ENCODE measurements around the gene GALE. TPM values are rescaled to one million over a fixed set of nuclear protein-coding genes. Genes with fewer than 3 reads are reported as not detected.
"Not testable (repeated sequence)": the region's sequence is repeated elsewhere in the genome, so short reads cannot be mapped to it uniquely, and the experiment has no call there.

Gene GALE
- polyA plus RNA-seq, 3 donors: 30.1 to 36.1 (median 31.6) TPM

- DNase-seq (ENCODE audit: low read depth in 3 of 3, low spot score in 2 of 3): no peak
Observed at GRCh38 chr1:23810818-23811540, 10.4 kb upstream of the GALE start.

DNA sequence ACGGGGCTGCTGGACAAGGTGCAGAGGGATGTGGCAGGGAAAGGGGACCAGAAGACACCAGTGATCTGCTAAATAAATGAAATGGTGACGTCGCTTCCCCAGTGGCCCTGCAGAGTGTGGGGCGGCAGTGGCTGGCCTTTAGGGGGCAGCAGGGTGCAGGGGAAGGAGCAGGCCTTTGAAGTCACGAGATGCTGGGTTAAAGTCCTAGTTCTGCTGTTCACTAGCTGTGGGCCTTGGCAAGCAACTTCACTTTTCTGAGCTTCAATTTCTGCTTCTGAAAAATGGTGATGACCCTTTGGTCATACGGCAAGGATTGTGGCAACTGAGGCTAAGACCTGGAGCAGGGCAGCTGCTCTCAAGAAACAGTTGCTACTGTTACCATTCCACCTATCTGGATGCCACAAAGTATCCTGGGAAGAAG is 9.2 kb upstream of the GALE start:
- DNase-seq (ENCODE audit: low read depth in 3 of 3, low spot score in 2 of 3): no peak

DNA sequence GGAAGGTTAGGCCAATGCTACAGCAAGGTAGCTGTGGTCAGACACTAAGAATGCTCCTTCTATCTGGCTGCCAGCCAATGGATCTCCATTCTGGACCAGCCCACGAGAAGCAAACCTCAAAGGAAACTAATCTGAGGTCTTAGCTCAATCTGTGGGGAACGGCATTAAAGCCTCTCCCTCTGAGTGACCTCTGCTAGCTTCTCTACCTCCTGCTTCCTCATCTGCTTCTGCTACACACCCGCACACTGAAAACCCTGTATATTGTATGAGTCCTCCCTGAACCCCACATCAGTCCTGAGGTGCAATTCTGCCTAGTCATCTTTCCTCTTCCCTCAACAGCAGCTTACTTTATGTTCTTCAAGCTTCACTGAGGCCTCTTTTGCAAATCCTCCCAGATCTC is 6.9 kb upstream of the GALE start:
- no peak for DNase-seq (ENCODE audit: low read depth in 3 of 3, low spot score in 2 of 3)

GRCh38 chr1:23806280-23806679 is 5.7 kb upstream of the GALE start:
- DNase-seq (ENCODE audit: low read depth in 3 of 3, low spot score in 2 of 3): no peak

DNA sequence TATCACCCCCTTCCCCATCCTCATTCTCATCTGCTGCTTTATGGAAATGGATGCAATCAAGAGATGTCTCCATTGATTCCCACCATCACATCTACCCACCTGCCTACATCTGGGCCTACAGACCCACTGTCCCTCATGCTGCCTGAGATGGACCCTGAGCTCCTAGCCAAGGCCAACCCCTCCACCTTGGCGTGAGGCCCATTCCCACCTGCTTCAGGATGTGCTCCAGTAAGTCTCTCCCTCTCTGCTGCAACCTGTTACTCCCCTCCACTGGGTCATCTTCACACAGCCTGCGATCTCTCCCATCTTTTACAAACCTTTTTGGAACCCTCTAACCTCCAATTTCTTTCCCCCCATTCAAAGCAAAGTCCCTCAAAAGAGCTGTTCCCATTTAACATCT is 4.5 kb upstream of the GALE start:
- DNase-seq (ENCODE audit: low read depth in 3 of 3, low spot score in 2 of 3): no peak

DNA sequence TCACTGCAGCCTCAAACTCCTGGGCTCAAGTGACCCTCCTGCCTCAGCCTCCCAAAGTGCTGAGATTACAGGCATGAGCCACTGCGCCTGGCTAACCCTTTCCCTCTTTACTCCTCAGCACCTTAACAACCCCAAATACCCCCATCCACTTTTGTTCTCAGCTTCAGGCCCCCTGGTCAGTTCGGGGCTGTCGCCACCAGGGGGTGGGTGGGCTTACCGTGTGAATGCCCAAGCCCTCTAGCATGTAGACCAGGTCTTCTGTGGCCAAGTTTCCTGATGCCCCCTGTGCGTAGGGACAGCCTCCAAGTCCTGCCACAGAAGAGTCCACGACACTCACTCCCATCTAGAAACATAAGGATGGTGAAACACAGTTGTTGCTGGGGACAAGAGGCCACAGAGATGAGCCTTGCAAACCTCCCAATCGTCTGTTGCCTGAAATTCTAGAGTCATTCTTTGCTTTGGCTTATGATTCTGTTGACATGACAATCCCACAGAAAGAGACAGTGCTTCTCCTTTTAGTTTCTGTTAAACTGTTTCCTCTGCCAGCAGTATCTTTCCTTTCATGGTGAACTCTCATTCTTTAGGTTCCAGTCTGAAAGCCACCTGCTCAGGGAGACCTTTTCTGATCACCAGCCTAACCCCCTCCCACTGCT is 3.8 kb upstream of the GALE start:
- DNase-seq (ENCODE audit: low read depth in 3 of 3, low spot score in 2 of 3): no peak

DNA sequence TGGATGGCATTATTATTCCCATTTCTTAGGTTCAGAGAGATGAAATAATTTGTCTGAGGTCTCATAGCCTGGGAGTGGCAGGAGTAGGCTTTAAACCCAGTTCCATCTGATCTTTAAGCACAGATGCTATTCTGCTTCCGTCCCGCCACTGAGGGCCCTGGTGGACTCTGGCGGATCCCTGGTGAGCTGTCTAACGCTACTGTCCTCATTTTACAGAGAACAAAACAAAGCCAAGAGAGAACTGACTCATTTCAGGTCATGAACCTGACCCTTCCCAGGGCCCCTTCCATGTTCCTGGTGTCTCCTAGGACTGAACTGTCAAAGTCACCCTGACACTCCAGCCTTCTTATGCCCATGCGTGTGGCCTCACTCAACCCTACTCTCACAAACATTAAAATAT is 3.1 kb upstream of the GALE start:
- DNase-seq (ENCODE audit: low read depth in 3 of 3, low spot score in 2 of 3): no peak

DNA sequence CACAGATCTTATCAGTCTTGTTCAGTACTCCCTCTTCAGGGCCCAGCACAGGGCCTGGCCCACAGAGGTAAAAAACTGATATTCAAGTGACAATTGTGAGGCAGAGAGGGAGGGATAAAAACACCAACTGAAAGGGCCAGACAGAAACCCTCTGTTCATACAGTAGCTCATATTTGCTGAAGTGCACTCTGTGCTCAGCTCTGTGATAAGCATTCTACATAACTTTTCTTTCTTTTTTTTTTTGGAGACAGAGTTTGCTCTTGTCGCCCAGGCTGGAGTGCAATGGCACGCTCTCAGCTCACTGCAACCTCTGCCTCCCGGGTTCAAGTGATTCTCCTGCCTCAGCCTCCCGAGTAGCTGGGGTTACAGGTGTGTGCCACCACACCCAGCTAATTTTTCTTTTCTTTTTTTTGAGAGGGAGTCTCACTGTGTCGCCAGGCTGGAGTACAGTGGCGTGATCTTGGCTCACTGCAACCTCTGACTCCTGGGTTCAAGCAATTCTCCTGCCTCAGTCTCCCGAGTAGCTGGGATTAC is 2.3 kb upstream of the GALE start:
- DNase-seq (ENCODE audit: low read depth in 3 of 3, low spot score in 2 of 3): not testable (repeated sequence)

- no peak for DNase-seq (ENCODE audit: low read depth in 3 of 3, low spot score in 2 of 3)
Observed at GRCh38 chr1:23801876-23802275, 1.3 kb upstream of the GALE start.

- DNase-seq (ENCODE audit: low read depth in 3 of 3, low spot score in 2 of 3): no peak
Observed at GRCh38 chr1:23801338-23801748, 789 bp upstream of the GALE start.

DNA sequence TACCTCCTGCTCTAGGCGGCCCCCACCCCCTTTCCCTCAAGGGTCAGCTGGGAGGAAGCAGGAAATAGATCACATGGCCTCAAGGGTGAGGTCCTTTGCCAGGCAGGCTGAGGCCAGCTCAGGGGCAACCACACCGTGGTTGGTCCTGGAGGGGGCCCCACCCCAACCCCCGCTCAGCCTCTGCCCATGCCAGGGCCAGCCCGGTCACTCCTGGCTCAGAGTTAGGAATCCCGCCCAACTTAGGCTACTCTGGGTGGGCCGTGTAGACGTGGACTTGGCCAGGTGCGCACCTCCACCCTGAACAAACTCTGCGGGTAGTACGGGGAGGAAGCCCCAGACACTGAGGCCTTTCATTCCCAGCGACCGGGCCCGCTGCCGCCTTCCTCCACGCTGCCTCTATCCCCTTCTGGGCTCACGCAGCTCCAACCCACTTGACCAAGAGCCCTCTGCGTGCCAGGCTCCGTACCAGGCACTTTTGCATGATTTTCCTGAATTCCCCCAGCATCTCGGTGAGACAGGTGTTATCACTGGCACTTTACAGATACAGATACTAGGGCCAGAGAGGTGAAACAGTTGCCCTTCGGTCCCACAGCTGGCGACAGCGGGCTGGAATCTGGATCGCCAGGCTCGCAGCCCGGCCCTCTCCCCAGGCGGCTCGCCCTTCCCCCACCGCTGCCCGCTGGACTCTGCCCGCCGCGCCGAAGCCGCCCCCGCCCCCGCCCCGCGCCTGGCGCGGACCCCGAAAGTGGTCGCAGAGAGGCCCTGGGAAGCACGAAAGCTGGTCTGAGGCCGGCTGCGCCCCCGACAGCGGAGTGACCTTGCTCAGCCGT is 769 bp downstream of the GALE start:
- no peak for DNase-seq (ENCODE audit: low read depth in 3 of 3, low spot score in 2 of 3)

DNA sequence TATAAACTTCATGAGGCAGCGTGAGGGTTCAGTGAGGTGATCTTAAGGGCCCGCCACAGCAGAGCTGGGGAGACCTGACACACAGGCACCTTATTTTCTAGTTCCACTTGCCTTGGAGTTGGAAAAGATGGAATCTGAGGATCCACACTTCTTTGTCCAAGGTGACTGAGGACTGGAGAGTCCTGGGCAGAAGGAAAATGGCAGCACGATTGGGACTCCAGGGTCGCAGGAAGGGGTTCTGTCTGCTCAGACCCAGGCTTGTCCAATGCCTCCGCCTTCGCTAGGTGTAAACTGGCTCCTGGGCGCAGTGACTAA is 1.3 kb downstream of the GALE start:
- no peak for DNase-seq (ENCODE audit: low read depth in 3 of 3, low spot score in 2 of 3)

- DNase-seq (ENCODE audit: low read depth in 3 of 3, low spot score in 2 of 3): no peak
Observed at GRCh38 chr1:23798662-23799142, 1.9 kb downstream of the GALE start.

- DNase-seq (ENCODE audit: low read depth in 3 of 3, low spot score in 2 of 3): no peak
Observed at GRCh38 chr1:23797478-23798448, 2.8 kb downstream of the GALE start.

- DNase-seq (ENCODE audit: low read depth in 3 of 3, low spot score in 2 of 3): no peak
Observed at GRCh38 chr1:23796466-23797271, 3.9 kb downstream of the GALE start.

DNA sequence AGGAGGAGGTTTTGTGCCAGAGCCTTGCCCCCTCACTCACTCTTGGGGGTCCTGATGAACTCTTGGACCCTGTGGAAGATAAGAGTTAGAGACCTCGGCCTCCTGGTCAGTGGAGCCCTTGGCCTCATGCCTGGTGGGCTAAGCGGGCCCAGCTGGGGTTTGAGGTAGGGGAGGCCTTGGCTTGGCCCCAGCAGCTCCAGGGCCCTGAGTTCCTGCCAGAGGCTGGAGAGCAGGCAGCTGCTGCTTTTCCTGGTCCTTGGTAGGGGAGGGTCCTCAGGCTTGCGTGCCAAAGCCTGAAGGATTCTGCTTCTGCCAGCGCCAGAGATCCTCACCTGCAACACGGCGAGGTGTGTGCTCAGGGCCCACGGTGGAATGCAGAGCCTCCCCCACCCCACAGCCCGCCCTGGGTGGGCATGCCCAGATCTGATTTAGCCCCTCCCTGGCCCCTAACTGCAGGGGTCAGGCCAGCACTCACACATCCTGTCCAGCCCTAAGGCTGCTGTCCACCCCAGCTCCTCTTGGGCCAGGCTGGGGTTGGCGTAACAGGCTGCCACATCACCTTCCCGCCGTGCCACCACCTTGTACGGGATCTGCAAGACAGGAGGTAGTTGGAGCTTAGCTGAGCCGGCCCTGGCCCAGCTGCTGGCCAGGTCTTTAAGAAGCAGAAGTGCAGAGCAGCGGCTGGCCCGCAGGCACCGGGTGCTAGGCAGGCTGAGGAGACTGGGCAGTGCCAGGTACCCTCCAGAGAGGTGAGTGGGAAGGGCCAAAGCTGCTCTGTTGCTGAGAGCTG is 4.7 kb downstream of the GALE start:
- DNase-seq (ENCODE audit: low read depth in 3 of 3, low spot score in 2 of 3): no peak

DNA sequence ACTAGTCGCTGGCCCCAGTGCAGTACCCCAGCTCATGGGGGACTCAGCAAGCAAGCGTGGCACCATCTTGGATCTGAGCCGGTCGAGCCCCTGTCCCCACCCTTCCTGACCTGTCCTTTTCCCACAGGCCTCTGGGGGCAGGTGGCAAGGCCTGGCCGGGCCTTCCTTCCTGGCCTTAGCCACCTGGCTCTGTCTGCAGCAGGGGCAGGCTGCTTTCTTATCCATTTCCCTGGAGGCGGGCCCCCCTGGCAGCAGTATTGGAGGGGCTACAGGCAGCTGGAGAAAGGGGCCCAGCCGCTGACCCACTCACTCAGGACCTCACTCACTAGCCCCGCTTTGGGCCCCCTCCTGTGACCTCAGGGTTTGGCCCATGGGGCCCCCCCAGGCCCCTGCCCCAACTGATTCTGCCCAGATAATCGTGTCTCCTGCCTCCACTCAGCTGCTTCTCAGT is 5.8 kb downstream of the GALE start:
- DNase-seq (ENCODE audit: low read depth in 3 of 3, low spot score in 2 of 3): not testable (repeated sequence)
